Measurements from ENCODE around the gene CYP26B1.

GRCh38 chr2:72165792-72166191 is 18.1 kb upstream of the CYP26B1 start:
- TF ChIP-seq, protein P1, sequence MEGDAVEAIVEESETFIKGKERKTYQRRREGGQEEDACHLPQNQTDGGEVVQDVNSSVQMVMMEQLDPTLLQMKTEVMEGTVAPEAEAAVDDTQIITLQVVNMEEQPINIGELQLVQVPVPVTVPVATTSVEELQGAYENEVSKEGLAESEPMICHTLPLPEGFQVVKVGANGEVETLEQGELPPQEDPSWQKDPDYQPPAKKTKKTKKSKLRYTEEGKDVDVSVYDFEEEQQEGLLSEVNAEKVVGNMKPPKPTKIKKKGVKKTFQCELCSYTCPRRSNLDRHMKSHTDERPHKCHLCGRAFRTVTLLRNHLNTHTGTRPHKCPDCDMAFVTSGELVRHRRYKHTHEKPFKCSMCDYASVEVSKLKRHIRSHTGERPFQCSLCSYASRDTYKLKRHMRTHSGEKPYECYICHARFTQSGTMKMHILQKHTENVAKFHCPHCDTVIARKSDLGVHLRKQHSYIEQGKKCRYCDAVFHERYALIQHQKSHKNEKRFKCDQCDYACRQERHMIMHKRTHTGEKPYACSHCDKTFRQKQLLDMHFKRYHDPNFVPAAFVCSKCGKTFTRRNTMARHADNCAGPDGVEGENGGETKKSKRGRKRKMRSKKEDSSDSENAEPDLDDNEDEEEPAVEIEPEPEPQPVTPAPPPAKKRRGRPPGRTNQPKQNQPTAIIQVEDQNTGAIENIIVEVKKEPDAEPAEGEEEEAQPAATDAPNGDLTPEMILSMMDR (IDR thresholded peaks at IDR 0.05; ENCODE audit: insufficient read depth, low read depth, low read length) = no peak
- TF ChIP-seq EZH2 (IDR thresholded peaks at IDR 0.05; ENCODE audit: insufficient read depth, low read length) = no peak

Data from astrocyte (in vitro differentiated cells and primary cell).